Nephron progenitor cell (in vitro differentiated cells): ENCODE data around the gene SLC6A11.
A peak's percentile ranks its signal among the peaks of the same experiment; 100 is the strongest.

ENCODE experiments used
- DNase-seq: peaks from one replicate; pipeline ENCODE4 v3.0.0; 2021
- H3K27ac Mint-ChIP-seq: 2 replicates; pipeline ENCODE4 v1.8.0; 2021; ENCODE audit warnings: mild to moderate bottlenecking, moderate library complexity, mixed read lengths
- H3K27me3 Mint-ChIP-seq: 2 replicates; pipeline ENCODE4 v1.8.0; 2021; ENCODE audit warnings: mild to moderate bottlenecking, low read depth, mixed read lengths; ENCODE audit not compliant: poor library complexity
- H3K36me3 Mint-ChIP-seq: 2 replicates; pipeline ENCODE4 v1.8.0; 2021; ENCODE audit warnings: low read depth, mixed read lengths
- H3K4me1 Mint-ChIP-seq: 2 replicates; pipeline ENCODE4 v1.8.0; 2021; ENCODE audit warnings: mixed read lengths
- H3K4me3 Mint-ChIP-seq: 2 replicates; pipeline ENCODE4 v1.8.0; 2021; ENCODE audit warnings: mild to moderate bottlenecking, moderate library complexity, mixed read lengths
- H3K9me3 Mint-ChIP-seq: 2 replicates; pipeline ENCODE4 v1.8.0; 2021; ENCODE audit warnings: mild to moderate bottlenecking, moderate library complexity, mixed read lengths
- TF ChIP-seq, protein P1 (sequence below): fragments of 200-600 bp; sonication (generic); IDR thresholded peaks from 2 replicates; pipeline ENCODE4 v1.5.0; 2021; ENCODE audit warnings: antibody characterized with exemption

SLC6A11 gene

DNA sequence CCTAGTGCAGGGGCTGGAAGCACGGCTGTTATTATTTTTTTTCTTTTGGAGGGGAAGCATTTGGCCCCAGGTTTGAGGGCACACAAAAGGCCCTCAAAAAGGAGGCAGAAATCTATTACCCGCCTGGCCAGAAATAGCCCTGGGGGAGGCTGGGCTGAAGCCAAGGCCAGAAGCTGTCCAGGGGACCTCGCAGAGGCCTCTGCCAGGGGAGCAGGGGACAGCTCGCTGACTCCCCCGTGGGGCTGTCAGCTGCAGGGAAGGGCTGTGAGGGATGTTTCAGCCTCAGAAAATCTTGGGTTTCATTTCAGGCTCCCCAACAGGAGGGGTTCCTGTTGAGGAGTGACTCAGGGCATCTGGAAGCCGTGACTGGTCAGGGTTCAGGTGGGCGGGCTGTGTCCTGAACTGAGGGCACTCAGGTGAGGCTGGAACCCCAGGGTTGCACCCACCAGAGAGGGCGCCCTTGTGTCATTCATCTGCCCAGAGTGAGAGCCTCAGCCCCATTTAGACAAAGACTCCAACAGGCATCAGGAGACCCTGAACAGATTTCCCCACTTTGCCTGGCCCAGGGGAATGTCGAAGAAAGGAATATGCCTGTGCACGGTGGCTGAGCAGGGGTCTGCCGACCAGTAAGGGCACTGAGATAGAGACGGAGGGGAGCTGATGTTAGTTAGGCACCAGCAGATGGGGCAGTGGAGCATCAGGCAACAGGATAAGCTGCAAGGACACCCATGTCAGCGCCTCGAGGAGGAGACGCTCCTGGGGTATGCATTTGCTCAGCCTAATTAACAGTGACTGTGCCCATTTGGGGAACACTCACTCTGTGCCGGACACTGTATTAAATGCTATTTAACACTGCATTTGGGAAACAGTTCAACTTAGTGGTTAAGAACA is 43.5 kb upstream of the SLC6A11 start:
- peak; percentile 17 for DNase-seq
- no peaks in the 10 kb centered on the region for H3K4me1 Mint-ChIP-seq
- peak overlapping the region; percentile 51 for H3K27ac Mint-ChIP-seq
- no peaks in the 10 kb centered on the region for H3K36me3 Mint-ChIP-seq
- no peaks in the 10 kb centered on the region for H3K9me3 Mint-ChIP-seq
- TF ChIP-seq, protein P1, sequence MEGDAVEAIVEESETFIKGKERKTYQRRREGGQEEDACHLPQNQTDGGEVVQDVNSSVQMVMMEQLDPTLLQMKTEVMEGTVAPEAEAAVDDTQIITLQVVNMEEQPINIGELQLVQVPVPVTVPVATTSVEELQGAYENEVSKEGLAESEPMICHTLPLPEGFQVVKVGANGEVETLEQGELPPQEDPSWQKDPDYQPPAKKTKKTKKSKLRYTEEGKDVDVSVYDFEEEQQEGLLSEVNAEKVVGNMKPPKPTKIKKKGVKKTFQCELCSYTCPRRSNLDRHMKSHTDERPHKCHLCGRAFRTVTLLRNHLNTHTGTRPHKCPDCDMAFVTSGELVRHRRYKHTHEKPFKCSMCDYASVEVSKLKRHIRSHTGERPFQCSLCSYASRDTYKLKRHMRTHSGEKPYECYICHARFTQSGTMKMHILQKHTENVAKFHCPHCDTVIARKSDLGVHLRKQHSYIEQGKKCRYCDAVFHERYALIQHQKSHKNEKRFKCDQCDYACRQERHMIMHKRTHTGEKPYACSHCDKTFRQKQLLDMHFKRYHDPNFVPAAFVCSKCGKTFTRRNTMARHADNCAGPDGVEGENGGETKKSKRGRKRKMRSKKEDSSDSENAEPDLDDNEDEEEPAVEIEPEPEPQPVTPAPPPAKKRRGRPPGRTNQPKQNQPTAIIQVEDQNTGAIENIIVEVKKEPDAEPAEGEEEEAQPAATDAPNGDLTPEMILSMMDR = peak; percentile 12
- peaks cover 51% of the 10 kb centered on the region for H3K27me3 Mint-ChIP-seq
- no peak overlapping the region for H3K4me3 Mint-ChIP-seq

GRCh38 chr3:10774129-10774670 is 41.8 kb upstream of the SLC6A11 start:
- Mint-ChIP-seq H3K27me3 (peaks cover 52% of the 10 kb centered on the region), H3K4me3 (no peak overlapping the region), H3K36me3 (no peaks in the 10 kb centered on the region), H3K27ac (no peak overlapping the region), H3K4me1 (no peaks in the 10 kb centered on the region), H3K9me3 (no peaks in the 10 kb centered on the region)
- TF ChIP-seq, protein P1 = no peak
- DNase-seq = no peak

DNA sequence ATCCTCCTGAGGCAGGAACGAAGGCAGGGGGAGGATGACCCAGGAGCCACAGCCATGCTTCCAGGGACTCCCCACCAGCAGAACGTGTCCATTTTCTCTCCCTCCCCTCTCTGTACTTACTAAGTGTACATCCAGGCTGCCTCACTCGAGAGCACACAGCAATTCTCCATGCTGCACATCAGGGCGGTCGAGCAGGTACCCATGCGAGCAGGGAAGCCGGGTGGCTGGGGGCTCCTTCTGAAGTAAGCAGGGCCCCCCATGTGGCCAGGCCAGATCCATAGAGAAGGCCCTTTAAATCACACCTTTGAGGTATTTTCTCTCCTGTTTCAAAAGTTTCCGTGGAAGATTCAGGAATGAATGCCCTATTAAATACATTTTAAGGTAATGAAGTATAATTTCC is 41.2 kb upstream of the SLC6A11 start:
- Mint-ChIP-seq H3K4me1 (no peaks in the 10 kb centered on the region), H3K9me3 (no peaks in the 10 kb centered on the region), H3K27me3 (peaks cover 53% of the 10 kb centered on the region), H3K36me3 (no peaks in the 10 kb centered on the region), H3K27ac (no peak overlapping the region), H3K4me3 (no peak overlapping the region)
- TF ChIP-seq, protein P1 = no peak
- DNase-seq = no peak

- TF ChIP-seq, protein P1 = no peak
- Mint-ChIP-seq H3K4me1 (no peaks in the 10 kb centered on the region), H3K36me3 (no peaks in the 10 kb centered on the region), H3K4me3 (no peak overlapping the region), H3K27me3 (peaks cover 53% of the 10 kb centered on the region), H3K9me3 (no peaks in the 10 kb centered on the region), H3K27ac (no peak overlapping the region)
- no peak for DNase-seq
Measured at GRCh38 chr3:10775259-10775658, 40.8 kb upstream of the SLC6A11 start.

DNA sequence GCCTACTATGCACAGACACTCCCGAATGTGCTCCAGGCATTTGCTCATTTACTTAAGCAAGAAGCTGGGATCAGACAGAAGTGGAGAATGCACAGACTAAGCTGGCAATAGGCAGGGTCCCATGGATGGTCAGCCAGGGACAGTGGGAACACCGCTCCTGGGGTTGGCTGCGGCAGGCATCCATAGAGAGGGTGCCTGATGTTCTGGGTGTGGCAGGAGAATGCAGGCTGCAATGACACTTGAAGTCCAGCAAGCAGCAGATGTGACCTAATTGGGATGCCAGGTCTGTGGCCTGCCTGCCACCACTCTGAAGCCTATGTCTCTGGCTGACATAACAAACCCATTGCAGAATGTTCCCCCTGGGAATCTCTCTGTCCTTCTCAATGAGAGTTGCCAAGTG is 40.2 kb upstream of the SLC6A11 start:
- Mint-ChIP-seq H3K36me3 (no peaks in the 10 kb centered on the region), H3K27ac (no peak overlapping the region), H3K4me3 (no peak overlapping the region), H3K9me3 (no peaks in the 10 kb centered on the region), H3K4me1 (no peaks in the 10 kb centered on the region), H3K27me3 (peaks cover 49% of the 10 kb centered on the region)
- TF ChIP-seq, protein P1 = no peak
- DNase-seq = no peak
